Breast epithelium (tissue), 4 donors: ENCODE results near the gene RPS6KA4. TPM values are rescaled to one million over a fixed set of nuclear protein-coding genes. Genes with fewer than 3 reads are reported as not detected.

Experiments
- DNase-seq, 2 donors: peaks; one replicate each; pipeline ENCODE4 v3.0.0-alpha.2; 2019; ENCODE audit warnings: low spot score in 2 of 2
- H3K27ac ChIP-seq, 2 donors: fragments of 200-600 bp; sonication (generic) in 1 of 2; one replicate each; pipeline ENCODE4 v1.5.1; 2016 to 2019; ENCODE audit warnings: mild to moderate bottlenecking in 1 of 2
- H3K27me3 ChIP-seq, 2 donors: fragments of 200-600 bp; sonication (generic) in 1 of 2; one replicate each; pipeline versions ENCODE4 v1.5.1 to v1.6.0; 2017 to 2019; ENCODE audit warnings: control low read depth in 1 of 2, mild to moderate bottlenecking in 1 of 2
- H3K36me3 ChIP-seq: fragments of 200-600 bp; one replicate; pipeline ENCODE4 v1.5.1; 2019
- H3K4me1 ChIP-seq, 2 donors: fragments of 200-600 bp; sonication (generic); one replicate each; pipeline ENCODE4 v1.5.1; 2016 to 2019; ENCODE audit warnings: control low read depth in 1 of 2
- H3K4me3 ChIP-seq, 3 donors: fragments of 200-600 bp; sonication (generic); 1 replicate in 2 of 3; 2 replicates in 1 of 3; pipeline ENCODE4 v1.5.1; 2016 to 2019; ENCODE audit warnings: mild to moderate bottlenecking in 3 of 3, moderate library complexity in 2 of 3
- H3K9me3 ChIP-seq, 2 donors: fragments of 200-600 bp; sonication (generic) in 1 of 2; one replicate each; pipeline ENCODE4 v1.5.1; 2016 to 2019; ENCODE audit warnings: control low read depth in 1 of 2
- POLR2A ChIP-seq: fragments of 450-650 bp; IDR thresholded peaks from one replicate; pipeline ENCODE4 v1.6.1; 2016; ENCODE audit warnings: antibody characterized with exemption, mild to moderate bottlenecking, moderate library complexity
- POLR2AphosphoS5 ChIP-seq, 3 donors: sonication (generic); formaldehyde crosslinking; IDR thresholded peaks; one replicate each; pipeline ENCODE4 v1.6.1; 2017; ENCODE audit warnings: antibody characterized with exemption in 3 of 3
- intact Hi-C: fragments of 100-400 bp; cut with DNase I; formaldehyde crosslinking; loops from one replicate; pipeline ENCODE4 v1.15.1; 2023; ENCODE audit warnings: low total_unique reads
- total RNA-seq, 3 donors: library from RNA; depleted of rRNA; stranded (reverse); fragments of >200 nt; gene quantifications; one replicate each; pipeline ENCODE4 v1.1.0, GENCODE V29; 2016
- TF ChIP-seq, protein P1 (sequence below), 3 donors: fragments of 450-650 bp; IDR thresholded peaks; one replicate each; pipeline ENCODE4 v1.5.1; 2016 to 2017; ENCODE audit warnings: antibody characterized with exemption in 3 of 3, mild to moderate bottlenecking in 3 of 3, moderate library complexity in 3 of 3

RPS6KA4 gene
- total RNA-seq, 3 donors from 2014 or later, result 16.7 to 20.6 (median 19.4) TPM

DNA sequence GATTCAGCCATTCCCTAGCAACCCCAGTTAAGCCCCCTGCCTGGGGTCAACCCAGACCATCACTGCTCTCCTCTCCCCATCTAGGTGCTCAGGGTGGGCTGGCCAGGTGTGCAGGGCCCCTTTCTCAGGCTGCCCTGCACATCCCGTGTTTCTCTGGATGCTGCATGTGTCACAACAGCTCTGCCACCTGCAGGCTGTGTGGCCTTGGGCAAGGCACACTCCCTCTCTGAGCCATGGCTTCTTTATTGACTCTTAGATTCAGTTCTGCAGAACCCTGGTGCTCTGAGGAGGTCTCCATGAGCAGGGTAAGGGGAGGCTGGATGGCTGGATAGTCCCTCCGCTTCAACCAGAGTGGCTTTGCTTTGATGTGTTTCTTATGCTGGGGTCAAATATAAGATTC lies 24.6 kb downstream of the RPS6KA4 start:
- DNase-seq, result no peak
- TF ChIP-seq, protein P1, sequence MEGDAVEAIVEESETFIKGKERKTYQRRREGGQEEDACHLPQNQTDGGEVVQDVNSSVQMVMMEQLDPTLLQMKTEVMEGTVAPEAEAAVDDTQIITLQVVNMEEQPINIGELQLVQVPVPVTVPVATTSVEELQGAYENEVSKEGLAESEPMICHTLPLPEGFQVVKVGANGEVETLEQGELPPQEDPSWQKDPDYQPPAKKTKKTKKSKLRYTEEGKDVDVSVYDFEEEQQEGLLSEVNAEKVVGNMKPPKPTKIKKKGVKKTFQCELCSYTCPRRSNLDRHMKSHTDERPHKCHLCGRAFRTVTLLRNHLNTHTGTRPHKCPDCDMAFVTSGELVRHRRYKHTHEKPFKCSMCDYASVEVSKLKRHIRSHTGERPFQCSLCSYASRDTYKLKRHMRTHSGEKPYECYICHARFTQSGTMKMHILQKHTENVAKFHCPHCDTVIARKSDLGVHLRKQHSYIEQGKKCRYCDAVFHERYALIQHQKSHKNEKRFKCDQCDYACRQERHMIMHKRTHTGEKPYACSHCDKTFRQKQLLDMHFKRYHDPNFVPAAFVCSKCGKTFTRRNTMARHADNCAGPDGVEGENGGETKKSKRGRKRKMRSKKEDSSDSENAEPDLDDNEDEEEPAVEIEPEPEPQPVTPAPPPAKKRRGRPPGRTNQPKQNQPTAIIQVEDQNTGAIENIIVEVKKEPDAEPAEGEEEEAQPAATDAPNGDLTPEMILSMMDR (IDR thresholded peaks at IDR 0.05), result no peak
- no peak for TF ChIP-seq POLR2AphosphoS5 (IDR thresholded peaks at IDR 0.05)
- no peak for TF ChIP-seq POLR2A
- Histone ChIP-seq H3K27me3 (peaks cover 0 to 3% of the 10 kb centered on the region in 2 donors), H3K9me3 (no peaks in the 10 kb centered on the region), H3K4me1 (no peaks in the 10 kb centered on the region), H3K36me3 (no peaks in the 10 kb centered on the region), H3K27ac (no peak overlapping the region), H3K4me3 (no peak overlapping the region)
- intact Hi-C loops, result loop anchor here (5.0 kb wide), 1 partner anchor 1596 kb away; the partner anchor contains the start of gene TMEM179B

DNA sequence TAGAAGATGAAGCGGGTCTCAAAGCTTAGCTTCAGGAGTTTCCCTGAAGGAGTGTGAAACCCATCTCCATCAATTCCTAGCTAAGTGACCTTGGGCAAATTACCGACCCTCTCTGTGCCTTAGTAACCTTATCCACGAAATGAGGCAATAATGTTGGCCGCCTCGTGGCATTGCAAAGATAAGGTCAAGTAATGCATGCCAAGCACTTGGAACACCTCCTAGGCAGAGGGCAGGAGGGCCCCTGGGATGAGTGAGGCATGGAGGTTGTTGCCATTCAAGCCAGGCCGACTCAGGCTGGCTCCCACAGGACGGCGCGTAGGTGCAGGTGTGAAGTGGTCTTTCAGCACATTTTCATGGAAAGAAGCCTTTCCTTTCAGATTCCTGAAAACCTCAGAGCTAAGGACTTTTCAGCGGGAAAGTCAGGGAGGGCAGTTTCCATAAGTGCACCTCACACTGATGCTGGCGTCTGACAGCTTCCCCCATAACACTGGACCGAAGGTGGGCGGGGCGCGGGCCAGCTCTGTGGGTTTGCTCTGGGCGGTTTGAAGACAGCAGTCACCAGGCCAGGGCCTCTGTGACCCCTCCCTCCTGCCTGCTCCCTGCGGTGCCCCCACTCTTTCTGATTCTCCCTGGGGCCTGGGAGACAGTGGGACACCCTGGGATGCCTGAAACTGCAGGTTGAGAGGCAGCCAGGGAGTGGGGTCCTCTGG lies 25.2 kb downstream of the RPS6KA4 start:
- H3K27me3 ChIP-seq, result peaks cover 0 to 3% of the 10 kb centered on the region in 2 donors
- H3K4me3 ChIP-seq, result no peak overlapping the region
- H3K4me1 ChIP-seq, result no peaks in the 10 kb centered on the region
- intact Hi-C loops, result loop anchor here (5.0 kb wide), 1 partner anchor 1597 kb away; the partner anchor contains the start of gene TMEM179B
- TF ChIP-seq, protein P1 (IDR thresholded peaks at IDR 0.05), result no peak
- TF ChIP-seq POLR2A (no peak), POLR2AphosphoS5 (IDR thresholded peaks at IDR 0.05) (no peak)
- H3K36me3 ChIP-seq, result no peaks in the 10 kb centered on the region
- DNase-seq, result no peak
- H3K27ac ChIP-seq, result no peak overlapping the region
- H3K9me3 ChIP-seq, result no peaks in the 10 kb centered on the region

DNA sequence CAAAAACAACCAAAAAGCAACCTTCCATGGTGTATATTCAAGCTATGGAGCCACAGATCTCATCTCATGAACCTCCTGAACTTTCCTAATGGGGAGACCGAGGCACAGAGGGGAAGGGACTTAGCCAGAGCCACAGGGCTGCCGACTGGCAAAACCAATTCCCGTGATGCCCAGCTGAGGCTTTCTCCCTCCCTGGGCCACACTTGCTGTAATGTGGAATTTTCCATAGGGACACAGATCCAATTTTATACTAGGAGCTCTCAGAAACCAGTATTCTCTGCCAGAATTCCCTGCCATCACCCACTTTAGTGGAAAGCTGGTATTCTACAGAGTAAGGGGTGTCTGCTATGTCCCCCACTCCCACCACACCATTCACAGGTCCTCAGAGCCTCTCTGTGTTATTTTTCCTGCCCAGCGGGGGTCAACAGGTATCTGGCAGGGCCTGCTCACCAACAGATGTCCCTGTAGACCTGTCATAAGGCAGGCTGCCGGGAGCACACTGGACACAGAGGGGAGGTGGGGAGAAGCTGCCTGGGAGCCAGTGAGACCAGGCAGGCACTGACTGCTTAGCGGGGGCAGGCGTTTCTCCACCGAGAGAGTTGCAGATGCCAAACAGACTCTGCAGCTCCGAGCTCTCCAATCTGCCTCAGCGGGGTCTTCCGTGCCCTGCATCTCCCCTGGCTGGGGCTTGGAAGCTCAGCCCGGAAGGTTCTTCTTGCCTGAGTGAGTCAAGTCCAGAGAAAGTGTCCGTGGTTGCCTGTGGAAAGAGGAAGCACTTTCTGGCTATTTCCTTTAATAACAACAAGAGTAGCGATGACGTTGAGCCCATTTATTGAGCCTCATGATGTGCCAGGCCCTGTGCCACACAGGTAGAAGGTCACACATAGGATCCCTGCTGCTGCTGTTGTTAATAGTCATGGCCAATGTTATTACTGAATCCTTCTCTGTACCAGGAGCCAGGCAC lies 26.3 kb downstream of the RPS6KA4 start:
- DNase-seq, result no peak
- no peak for TF ChIP-seq POLR2A
- TF ChIP-seq, protein P1 (IDR thresholded peaks at IDR 0.05), result no peak
- TF ChIP-seq POLR2AphosphoS5 (IDR thresholded peaks at IDR 0.05), result no peak
- intact Hi-C loops, result loop anchor here (5.0 kb wide), 1 partner anchor 1598 kb away; the partner anchor contains the start of gene TMEM179B

DNA sequence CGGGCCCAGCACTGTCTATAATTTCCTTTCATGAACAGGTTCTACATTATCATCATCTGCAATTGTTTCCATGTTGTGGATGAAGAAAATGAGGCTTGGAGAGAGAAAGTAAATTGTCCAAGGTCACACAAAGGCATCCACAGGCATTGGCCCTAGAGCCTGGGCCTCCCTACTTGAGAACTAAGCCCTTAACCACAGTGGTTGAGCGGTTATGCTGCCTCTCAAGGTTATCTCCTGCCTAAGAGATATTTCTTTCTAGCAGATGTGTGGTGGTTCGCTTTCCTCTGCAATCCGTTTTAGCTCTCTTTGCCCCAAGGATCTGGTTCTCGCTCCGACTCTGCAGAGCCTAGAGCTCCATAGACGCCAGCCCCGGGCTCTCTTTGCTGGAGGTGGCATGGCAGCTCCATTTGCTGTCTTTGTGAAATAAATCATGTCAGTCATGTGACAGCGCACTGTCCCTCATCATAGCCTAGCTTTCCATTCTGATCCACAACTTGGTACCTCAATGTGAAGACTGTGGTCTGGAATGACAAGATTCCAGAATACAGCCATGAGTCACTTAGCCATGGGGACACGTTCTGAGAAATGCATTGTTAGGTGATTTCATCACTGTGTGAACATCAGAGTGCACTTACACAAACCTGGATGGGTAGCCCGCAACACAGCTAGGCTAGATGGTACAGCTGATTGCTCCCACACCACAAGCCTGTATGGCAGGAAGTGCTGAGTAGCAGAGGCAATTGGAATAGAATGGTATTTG lies 27.2 kb downstream of the RPS6KA4 start:
- H3K4me1 ChIP-seq, result no peaks in the 10 kb centered on the region
- H3K9me3 ChIP-seq, result no peaks in the 10 kb centered on the region
- H3K27ac ChIP-seq, result peak overlapping the region in 1 of 2 donors; percentile 6
- peaks cover 0 to 3% of the 10 kb centered on the region in 2 donors for H3K27me3 ChIP-seq
- no peaks in the 10 kb centered on the region for H3K36me3 ChIP-seq
- peak in 1 of 2 donors; percentile 68 for DNase-seq
- TF ChIP-seq POLR2A (no peak), POLR2AphosphoS5 (IDR thresholded peaks at IDR 0.05) (peak in 1 of 3 donors; percentile 36)
- TF ChIP-seq, protein P1 (IDR thresholded peaks at IDR 0.05), result no peak
- H3K4me3 ChIP-seq, result no peak overlapping the region
- intact Hi-C loops, result no loop called here

More for the DNA sequence above, 26.3 kb downstream of the RPS6KA4 start:
- H3K4me3 ChIP-seq, result peak overlapping the region in 1 of 3 donors; percentile 25
- H3K36me3 ChIP-seq, result no peaks in the 10 kb centered on the region
- H3K27me3 ChIP-seq, result peaks cover 0 to 3% of the 10 kb centered on the region in 2 donors
- H3K4me1 ChIP-seq, result no peaks in the 10 kb centered on the region
- H3K27ac ChIP-seq, result peak overlapping the region in 1 of 2 donors; percentile 69
- no peaks in the 10 kb centered on the region for H3K9me3 ChIP-seq
